ENCODE data around the gene ZSWIM3. TPM values are rescaled to one million over a fixed set of nuclear protein-coding genes. Genes with fewer than 3 reads are reported as not detected.
A peak's percentile ranks its signal among the peaks of the same experiment; 100 is the strongest.

ZSWIM3 gene
- total and polyA plus RNA-seq, 2 of the 13 experiments (the other 11 are each of a cell fraction or from before 2014, with no cell fraction given) = 5.2 to 5.8 TPM

DNA sequence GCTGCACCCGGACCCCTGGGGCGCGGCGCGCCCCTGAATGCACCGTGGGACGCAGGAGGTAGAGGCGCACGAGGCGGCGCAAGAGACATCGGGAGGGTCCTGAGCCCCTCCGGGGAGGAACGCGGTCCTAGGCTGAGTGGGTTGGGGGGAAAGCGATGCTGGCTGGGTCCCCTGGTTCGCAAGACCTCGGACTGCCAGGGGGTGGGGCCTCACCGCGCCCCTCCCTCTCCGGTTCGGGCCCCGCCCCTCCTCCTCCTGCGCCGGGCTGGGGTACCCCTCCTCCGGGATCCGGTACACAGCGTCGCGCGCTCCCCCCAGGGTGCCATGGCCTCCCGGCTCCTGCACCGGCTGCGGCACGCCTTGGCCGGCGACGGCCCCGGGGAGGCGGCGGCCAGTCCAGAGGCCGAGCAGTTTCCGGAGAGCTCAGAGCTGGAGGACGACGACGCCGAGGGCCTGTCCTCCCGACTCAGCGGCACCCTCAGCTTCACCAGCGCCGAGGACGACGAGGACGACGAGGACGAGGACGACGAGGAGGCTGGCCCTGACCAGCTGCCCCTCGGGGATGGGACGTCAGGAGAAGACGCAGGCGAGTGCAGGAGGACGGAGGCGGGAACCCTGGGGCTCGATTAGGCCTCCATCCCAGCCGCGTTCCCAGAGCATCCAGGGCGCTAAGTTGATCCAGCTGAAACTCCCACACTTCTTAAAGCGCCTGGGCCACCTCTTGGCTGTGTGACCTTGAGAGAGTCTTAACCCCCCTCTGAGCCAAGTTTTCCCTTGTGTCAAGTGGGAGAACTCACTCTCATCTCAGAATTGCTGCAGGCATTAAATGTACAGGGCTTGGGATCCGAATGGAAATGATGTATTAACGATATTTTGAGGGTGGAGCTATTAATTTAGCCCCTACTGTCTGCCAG, 23.3 kb upstream of the ZSWIM3 start (continued):
- TF ChIP-seq, protein P1, sequence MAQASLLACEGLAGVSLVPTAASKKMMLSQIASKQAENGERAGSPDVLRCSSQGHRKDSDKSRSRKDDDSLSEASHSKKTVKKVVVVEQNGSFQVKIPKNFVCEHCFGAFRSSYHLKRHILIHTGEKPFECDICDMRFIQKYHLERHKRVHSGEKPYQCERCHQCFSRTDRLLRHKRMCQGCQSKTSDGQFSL (CRISPR knock-in tag; IDR thresholded peaks at IDR 0.05) = peak; percentile 60
- TF ChIP-seq, protein P2, sequence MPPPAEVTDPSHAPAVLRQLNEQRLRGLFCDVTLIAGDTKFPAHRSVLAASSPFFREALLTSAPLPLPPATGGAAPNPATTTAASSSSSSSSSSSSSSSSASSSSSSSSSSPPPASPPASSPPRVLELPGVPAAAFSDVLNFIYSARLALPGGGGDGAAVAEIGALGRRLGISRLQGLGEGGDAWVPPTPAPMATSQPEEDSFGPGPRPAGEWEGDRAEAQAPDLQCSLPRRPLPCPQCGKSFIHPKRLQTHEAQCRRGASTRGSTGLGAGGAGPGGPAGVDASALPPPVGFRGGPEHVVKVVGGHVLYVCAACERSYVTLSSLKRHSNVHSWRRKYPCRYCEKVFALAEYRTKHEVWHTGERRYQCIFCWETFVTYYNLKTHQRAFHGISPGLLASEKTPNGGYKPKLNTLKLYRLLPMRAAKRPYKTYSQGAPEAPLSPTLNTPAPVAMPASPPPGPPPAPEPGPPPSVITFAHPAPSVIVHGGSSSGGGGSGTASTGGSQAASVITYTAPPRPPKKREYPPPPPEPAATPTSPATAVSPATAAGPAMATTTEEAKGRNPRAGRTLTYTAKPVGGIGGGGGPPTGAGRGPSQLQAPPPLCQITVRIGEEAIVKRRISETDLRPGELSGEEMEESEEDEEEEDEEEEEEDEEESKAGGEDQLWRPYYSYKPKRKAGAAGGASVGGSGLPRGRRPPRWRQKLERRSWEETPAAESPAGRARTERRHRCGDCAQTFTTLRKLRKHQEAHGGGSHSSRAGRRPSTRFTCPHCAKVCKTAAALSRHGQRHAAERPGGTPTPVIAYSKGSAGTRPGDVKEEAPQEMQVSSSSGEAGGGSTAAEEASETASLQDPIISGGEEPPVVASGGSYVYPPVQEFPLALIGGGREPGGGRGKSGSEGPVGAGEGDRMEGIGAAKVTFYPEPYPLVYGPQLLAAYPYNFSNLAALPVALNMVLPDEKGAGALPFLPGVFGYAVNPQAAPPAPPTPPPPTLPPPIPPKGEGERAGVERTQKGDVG (CRISPR knock-in tag; IDR thresholded peaks at IDR 0.05; ENCODE audit: borderline replicate concordance) = peak; percentile 34; the same call in 1 of the 2 replicates
- TF ChIP-seq, protein P3, sequence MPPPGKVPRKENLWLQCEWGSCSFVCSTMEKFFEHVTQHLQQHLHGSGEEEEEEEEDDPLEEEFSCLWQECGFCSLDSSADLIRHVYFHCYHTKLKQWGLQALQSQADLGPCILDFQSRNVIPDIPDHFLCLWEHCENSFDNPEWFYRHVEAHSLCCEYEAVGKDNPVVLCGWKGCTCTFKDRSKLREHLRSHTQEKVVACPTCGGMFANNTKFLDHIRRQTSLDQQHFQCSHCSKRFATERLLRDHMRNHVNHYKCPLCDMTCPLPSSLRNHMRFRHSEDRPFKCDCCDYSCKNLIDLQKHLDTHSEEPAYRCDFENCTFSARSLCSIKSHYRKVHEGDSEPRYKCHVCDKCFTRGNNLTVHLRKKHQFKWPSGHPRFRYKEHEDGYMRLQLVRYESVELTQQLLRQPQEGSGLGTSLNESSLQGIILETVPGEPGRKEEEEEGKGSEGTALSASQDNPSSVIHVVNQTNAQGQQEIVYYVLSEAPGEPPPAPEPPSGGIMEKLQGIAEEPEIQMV (CRISPR knock-in tag; IDR thresholded peaks at IDR 0.05; ENCODE audit: low read depth) = peak; percentile 50; the same call in 1 of the 2 replicates
- TF ChIP-seq RFXANK (CRISPR knock-in tag; IDR thresholded peaks at IDR 0.05) (0 out of 2 replicates have a peak, but pooled peaks have one; percentile 63), RFXAP (CRISPR knock-in tag; IDR thresholded peaks at IDR 0.05; ENCODE audit: borderline replicate concordance) (no peak), ZNF629 (CRISPR knock-in tag; conservative IDR thresholded peaks at IDR 0.05) (0 out of 2 replicates have a peak, but pooled peaks have one; percentile 6), ZNF253 (CRISPR knock-in tag; IDR thresholded peaks at IDR 0.05; ENCODE audit: borderline replicate concordance) (0 out of 2 replicates have a peak, but pooled peaks have one; percentile 58), ZNF703 (CRISPR knock-in tag; IDR thresholded peaks at IDR 0.05; ENCODE audit: borderline replicate concordance) (0 out of 2 replicates have a peak, but pooled peaks have one; percentile 32), ZNF296 (CRISPR knock-in tag; conservative IDR thresholded peaks at IDR 0.05) (peak; percentile 84), ZNF329 (CRISPR knock-in tag; IDR thresholded peaks at IDR 0.05; ENCODE audit: low read depth) (peak; percentile 70; the same call in 1 of the 2 replicates), ZNF766 (CRISPR knock-in tag; IDR thresholded peaks at IDR 0.05; ENCODE audit: borderline replicate concordance) (no peak), DMAP1 (CRISPR knock-in tag; IDR thresholded peaks at IDR 0.05) (peak; percentile 47), ELF4 (CRISPR knock-in tag; IDR thresholded peaks at IDR 0.05; ENCODE audit: borderline replicate concordance) (0 out of 2 replicates have a peak, but pooled peaks have one; percentile 15), HOXA3 (CRISPR knock-in tag; IDR thresholded peaks at IDR 0.05) (no peak), ZNF569 (CRISPR knock-in tag; IDR thresholded peaks at IDR 0.05; ENCODE audit: borderline replicate concordance) (no peak), SIN3A (IDR thresholded peaks at IDR 0.05; ENCODE audit: borderline replicate concordance, low read depth, low read length) (peak; percentile 5; the same call in 1 of the 2 replicates), ZBTB7A (CRISPR knock-in tag; IDR thresholded peaks at IDR 0.05) (no peak; the same call in none of the 2 replicates), ZNF563 (CRISPR knock-in tag; IDR thresholded peaks at IDR 0.05) (peak; percentile 88)
- TF ChIP-seq, protein P4, sequence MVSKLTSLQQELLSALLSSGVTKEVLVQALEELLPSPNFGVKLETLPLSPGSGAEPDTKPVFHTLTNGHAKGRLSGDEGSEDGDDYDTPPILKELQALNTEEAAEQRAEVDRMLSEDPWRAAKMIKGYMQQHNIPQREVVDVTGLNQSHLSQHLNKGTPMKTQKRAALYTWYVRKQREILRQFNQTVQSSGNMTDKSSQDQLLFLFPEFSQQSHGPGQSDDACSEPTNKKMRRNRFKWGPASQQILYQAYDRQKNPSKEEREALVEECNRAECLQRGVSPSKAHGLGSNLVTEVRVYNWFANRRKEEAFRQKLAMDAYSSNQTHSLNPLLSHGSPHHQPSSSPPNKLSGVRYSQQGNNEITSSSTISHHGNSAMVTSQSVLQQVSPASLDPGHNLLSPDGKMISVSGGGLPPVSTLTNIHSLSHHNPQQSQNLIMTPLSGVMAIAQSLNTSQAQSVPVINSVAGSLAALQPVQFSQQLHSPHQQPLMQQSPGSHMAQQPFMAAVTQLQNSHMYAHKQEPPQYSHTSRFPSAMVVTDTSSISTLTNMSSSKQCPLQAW (CRISPR knock-in tag; IDR thresholded peaks at IDR 0.05) = peak; percentile 72; the same call in 1 of the 2 replicates
- TF ChIP-seq, protein P5, sequence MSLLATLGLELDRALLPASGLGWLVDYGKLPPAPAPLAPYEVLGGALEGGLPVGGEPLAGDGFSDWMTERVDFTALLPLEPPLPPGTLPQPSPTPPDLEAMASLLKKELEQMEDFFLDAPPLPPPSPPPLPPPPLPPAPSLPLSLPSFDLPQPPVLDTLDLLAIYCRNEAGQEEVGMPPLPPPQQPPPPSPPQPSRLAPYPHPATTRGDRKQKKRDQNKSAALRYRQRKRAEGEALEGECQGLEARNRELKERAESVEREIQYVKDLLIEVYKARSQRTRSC (CRISPR knock-in tag; IDR thresholded peaks at IDR 0.05; ENCODE audit: low read depth) = 0 out of 2 replicates have a peak, but pooled peaks have one; percentile 62

Data from HepG2 (cell line).